IPS-11a (cell line): ENCODE results near the gene GSTM1.

Source experiments
- H3K4me3 ChIP-seq: one replicate; pipeline ENCODE4 v1.5.1; 2013; ENCODE audit warnings: low read depth, low read length, control low read depth

The GSTM1 gene

GRCh38 chr1:109726007-109726406, 38.4 kb downstream of the GSTM1 start:
- no peak overlapping the region for H3K4me3 ChIP-seq

- H3K4me3 ChIP-seq = no peak overlapping the region
Observed at GRCh38 chr1:109726728-109727373, 39.2 kb downstream of the GSTM1 start.

- H3K4me3 ChIP-seq = no peak overlapping the region
Observed at GRCh38 chr1:109728870-109729269, 41.3 kb downstream of the GSTM1 start.

- no peak overlapping the region for H3K4me3 ChIP-seq
Observed at GRCh38 chr1:109730666-109731065, 43.0 kb downstream of the GSTM1 start.

- H3K4me3 ChIP-seq = no peak overlapping the region
Observed at GRCh38 chr1:109732390-109732881, 44.8 kb downstream of the GSTM1 start.

GRCh38 chr1:109733236-109733870, 45.7 kb downstream of the GSTM1 start:
- H3K4me3 ChIP-seq = no peak overlapping the region

- peak overlapping the region; percentile 44 for H3K4me3 ChIP-seq
Observed at GRCh38 chr1:109739738-109740614, 52.4 kb downstream of the GSTM1 start.

- H3K4me3 ChIP-seq = peak within 1 kb of the TSS; percentile 44
Observed at GRCh38 chr1:109740615-109741373, 53.2 kb downstream of the GSTM1 start, which contains the start of gene GSTM3. GSTM3 (minus strand) TSS chr1:109741038; CDS start chr1:109740287, 751 bp downstream.
